ENCODE measurements around the gene PRL.

The PRL gene

GRCh38 chr6:22288721-22289120 lies 8.1 kb downstream of the PRL start:
- POLR2A ChIA-PET (ENCODE audit: low non-redundant PET): no interaction called here
- DNase-seq (ENCODE audit: low spot score): no peak
- CTCF ChIA-PET: no interaction called here
- H3K27ac ChIP-seq: no peak overlapping the region
- TF ChIP-seq CTCF (conservative IDR thresholded peaks at IDR 0.05; ENCODE audit: low read depth): no peak

- TF ChIP-seq CTCF (conservative IDR thresholded peaks at IDR 0.05; ENCODE audit: low read depth): no peak
- ChIA-PET POLR2A (ENCODE audit: low non-redundant PET) (no interaction called here), CTCF (interaction anchor here (0.7 kb wide), 1 partner anchor 1696 kb away, joined by 3 read pairs; no protein-coding TSS in a partner anchor)
- H3K27ac ChIP-seq: no peak overlapping the region
- DNase-seq (ENCODE audit: low spot score): no peak
These were observed 12.2 kb downstream of the PRL start for GRCh38 chr6:22284666-22285065.

GRCh38 chr6:22281341-22282085 lies 15.3 kb downstream of the PRL start:
- no peak for TF ChIP-seq CTCF (conservative IDR thresholded peaks at IDR 0.05; ENCODE audit: low read depth)
- POLR2A ChIA-PET (ENCODE audit: low non-redundant PET): no interaction called here
- no peak overlapping the region for H3K27ac ChIP-seq
- CTCF ChIA-PET: no interaction called here
- no peak for DNase-seq (ENCODE audit: low spot score)

- TF ChIP-seq CTCF (conservative IDR thresholded peaks at IDR 0.05; ENCODE audit: low read depth): no peak
- ChIA-PET CTCF (no interaction called here), POLR2A (ENCODE audit: low non-redundant PET) (no interaction called here)
- no peak overlapping the region for H3K27ac ChIP-seq
- DNase-seq (ENCODE audit: low spot score): no peak
These were observed 17.4 kb downstream of the PRL start for GRCh38 chr6:22279427-22279826.

GRCh38 chr6:22271081-22271480 lies 25.8 kb downstream of the PRL start:
- POLR2A ChIA-PET (ENCODE audit: low non-redundant PET): no interaction called here
- DNase-seq (ENCODE audit: low spot score): no peak
- CTCF ChIA-PET: no interaction called here
- TF ChIP-seq CTCF (conservative IDR thresholded peaks at IDR 0.05; ENCODE audit: low read depth): no peak
- no peak overlapping the region for H3K27ac ChIP-seq

- CTCF ChIA-PET: no interaction called here
- TF ChIP-seq CTCF (conservative IDR thresholded peaks at IDR 0.05; ENCODE audit: low read depth): no peak
- H3K27ac ChIP-seq: no peak overlapping the region
- no peak for DNase-seq (ENCODE audit: low spot score)
- POLR2A ChIA-PET (ENCODE audit: low non-redundant PET): no interaction called here
These were observed 33.1 kb downstream of the PRL start for GRCh38 chr6:22263748-22264147.
